ENCODE results near the gene NRF1. TPM values are rescaled to one million over a fixed set of nuclear protein-coding genes. Genes with fewer than 3 reads are reported as not detected.

NRF1 gene
- total RNA-seq, 1 experiment from 2014 or later = 23.2 TPM

DNA sequence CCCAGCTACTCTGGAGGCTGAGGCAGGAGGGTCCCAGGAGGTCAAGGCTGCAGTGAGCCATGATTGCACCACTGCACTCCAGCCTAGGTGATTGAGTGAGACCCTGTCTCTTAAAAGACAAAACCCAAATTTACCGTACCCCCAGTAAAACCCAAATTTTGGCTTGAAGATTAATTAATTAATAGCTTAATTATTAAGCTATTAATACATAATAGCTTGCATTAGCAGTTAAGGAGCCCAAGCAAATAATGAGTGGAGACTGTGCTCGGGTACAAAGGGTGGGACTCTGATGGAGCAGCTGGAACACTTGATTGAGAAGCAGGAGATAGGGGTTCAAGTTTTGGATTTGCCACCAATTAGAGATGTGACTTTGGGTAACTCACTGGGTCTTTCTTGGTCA, 28.9 kb downstream of the NRF1 start:
- ChIA-PET POLR2A (ENCODE audit: unreplicated experiment) (interaction anchor here (0.7 kb wide), 1 partner anchor 369 kb away, joined by 7 read pairs; no protein-coding TSS in a partner anchor), CTCF (no interaction called here)
- H3K4me3 ChIP-seq = no peak overlapping the region
- no peak overlapping the region for H2AFZ ChIP-seq
- intact Hi-C loops (cut with micrococcal nuclease; ENCODE audit: unreplicated experiment) = no loop called here
- peaks cover 5% of the 10 kb centered on the region; the same call in 1 of the 2 replicates for H3F3A ChIP-seq (ENCODE audit: insufficient read depth, low read depth)
- H3K4me1 ChIP-seq (replicated peaks; ENCODE audit: insufficient read depth) = no peaks in the 10 kb centered on the region
- H3K79me2 ChIP-seq (ENCODE audit: low read depth) = peaks cover 33% of the 10 kb centered on the region
- no peaks in the 10 kb centered on the region for H3K27me3 ChIP-seq (ENCODE audit: insufficient read depth, low read depth)
- H3K4me2 ChIP-seq = no peak overlapping the region
- no peaks in the 10 kb centered on the region for H3K36me3 ChIP-seq (ENCODE audit: low read depth)
- H3K27ac ChIP-seq = no peak overlapping the region
- no peak for TF ChIP-seq EZH2 (IDR thresholded peaks at IDR 0.05; ENCODE audit: low read depth)
- TF ChIP-seq, protein P1, sequence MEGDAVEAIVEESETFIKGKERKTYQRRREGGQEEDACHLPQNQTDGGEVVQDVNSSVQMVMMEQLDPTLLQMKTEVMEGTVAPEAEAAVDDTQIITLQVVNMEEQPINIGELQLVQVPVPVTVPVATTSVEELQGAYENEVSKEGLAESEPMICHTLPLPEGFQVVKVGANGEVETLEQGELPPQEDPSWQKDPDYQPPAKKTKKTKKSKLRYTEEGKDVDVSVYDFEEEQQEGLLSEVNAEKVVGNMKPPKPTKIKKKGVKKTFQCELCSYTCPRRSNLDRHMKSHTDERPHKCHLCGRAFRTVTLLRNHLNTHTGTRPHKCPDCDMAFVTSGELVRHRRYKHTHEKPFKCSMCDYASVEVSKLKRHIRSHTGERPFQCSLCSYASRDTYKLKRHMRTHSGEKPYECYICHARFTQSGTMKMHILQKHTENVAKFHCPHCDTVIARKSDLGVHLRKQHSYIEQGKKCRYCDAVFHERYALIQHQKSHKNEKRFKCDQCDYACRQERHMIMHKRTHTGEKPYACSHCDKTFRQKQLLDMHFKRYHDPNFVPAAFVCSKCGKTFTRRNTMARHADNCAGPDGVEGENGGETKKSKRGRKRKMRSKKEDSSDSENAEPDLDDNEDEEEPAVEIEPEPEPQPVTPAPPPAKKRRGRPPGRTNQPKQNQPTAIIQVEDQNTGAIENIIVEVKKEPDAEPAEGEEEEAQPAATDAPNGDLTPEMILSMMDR (conservative IDR thresholded peaks at IDR 0.05) = no peak
- no peaks in the 10 kb centered on the region for H3K9me2 ChIP-seq (ENCODE audit: insufficient read depth)
- BruUV-seq (replicated peaks) = no TSS peak
- DNase-seq = no peak
- H4K20me1 ChIP-seq (ENCODE audit: insufficient read depth) = no peaks in the 10 kb centered on the region
- H3K9me3 ChIP-seq (ENCODE audit: insufficient read depth, low read depth) = no peaks in the 10 kb centered on the region

DNA sequence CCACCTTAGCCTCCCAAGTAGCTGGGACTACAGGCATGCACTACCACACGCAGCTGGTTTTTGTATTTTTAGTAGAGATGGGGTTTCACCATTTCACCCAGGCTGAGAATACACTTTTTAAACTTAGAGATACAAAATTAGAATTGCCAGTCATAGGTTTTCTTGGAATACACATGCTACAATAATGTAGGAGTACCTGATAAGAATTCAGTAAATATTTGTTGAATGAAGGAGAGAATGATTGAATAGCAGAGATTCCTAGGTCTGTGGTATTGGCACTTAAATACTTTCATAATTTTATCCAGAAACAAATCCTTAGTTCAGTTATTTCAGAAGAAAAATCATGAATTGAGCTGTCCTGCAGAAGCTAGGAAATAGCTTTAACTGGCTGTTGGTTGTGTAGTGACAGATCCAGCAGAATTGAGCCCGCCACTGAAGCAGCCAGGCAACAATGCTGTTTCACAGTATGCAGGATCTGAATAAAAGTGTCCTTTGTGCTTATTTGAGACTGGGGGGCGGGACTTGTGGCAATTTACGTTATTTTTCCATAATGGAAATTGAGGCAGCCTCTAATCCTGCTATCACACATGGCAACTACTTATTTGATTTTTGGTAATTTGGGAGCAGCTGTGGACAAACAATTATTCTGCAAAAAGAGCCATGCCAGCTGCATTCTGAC, 31.5 kb downstream of the NRF1 start:
- TF ChIP-seq EZH2 (IDR thresholded peaks at IDR 0.05; ENCODE audit: low read depth) = no peak
- TF ChIP-seq, protein P1 (conservative IDR thresholded peaks at IDR 0.05) = no peak
- Histone ChIP-seq H3K27ac (no peak overlapping the region), H4K20me1 (ENCODE audit: insufficient read depth) (no peaks in the 10 kb centered on the region), H3K4me2 (no peak overlapping the region), H3F3A (ENCODE audit: insufficient read depth, low read depth) (peaks cover 23% of the 10 kb centered on the region; the same call in 1 of the 2 replicates), H3K79me2 (ENCODE audit: low read depth) (0 out of 2 replicates have a peak, but pooled peaks cover 16% of the 10 kb centered on the region), H3K9me3 (ENCODE audit: insufficient read depth, low read depth) (no peaks in the 10 kb centered on the region), H3K36me3 (ENCODE audit: low read depth) (no peaks in the 10 kb centered on the region; the same call in 1 of the 2 replicates), H3K4me3 (no peak overlapping the region), H3K4me1 (replicated peaks; ENCODE audit: insufficient read depth) (peaks cover 7% of the 10 kb centered on the region), H3K27me3 (ENCODE audit: insufficient read depth, low read depth) (no peaks in the 10 kb centered on the region), H3K9me2 (ENCODE audit: insufficient read depth) (no peaks in the 10 kb centered on the region), H2AFZ (no peak overlapping the region)
- CTCF ChIA-PET = interaction anchor here (0.6 to 1.0 kb wide), 5 partner anchors 8 to 426 kb away, joined by 3 to 8 read pairs (median 3); no protein-coding TSS in a partner anchor
- no TSS peak for BruUV-seq (replicated peaks)
- no peak for DNase-seq
- POLR2A ChIA-PET (ENCODE audit: unreplicated experiment) = interaction anchor here (0.7 kb wide), 1 partner anchor 22 kb away, joined by 3 read pairs; no protein-coding TSS in a partner anchor
- intact Hi-C loops (cut with micrococcal nuclease; ENCODE audit: unreplicated experiment) = no loop called here

DNA sequence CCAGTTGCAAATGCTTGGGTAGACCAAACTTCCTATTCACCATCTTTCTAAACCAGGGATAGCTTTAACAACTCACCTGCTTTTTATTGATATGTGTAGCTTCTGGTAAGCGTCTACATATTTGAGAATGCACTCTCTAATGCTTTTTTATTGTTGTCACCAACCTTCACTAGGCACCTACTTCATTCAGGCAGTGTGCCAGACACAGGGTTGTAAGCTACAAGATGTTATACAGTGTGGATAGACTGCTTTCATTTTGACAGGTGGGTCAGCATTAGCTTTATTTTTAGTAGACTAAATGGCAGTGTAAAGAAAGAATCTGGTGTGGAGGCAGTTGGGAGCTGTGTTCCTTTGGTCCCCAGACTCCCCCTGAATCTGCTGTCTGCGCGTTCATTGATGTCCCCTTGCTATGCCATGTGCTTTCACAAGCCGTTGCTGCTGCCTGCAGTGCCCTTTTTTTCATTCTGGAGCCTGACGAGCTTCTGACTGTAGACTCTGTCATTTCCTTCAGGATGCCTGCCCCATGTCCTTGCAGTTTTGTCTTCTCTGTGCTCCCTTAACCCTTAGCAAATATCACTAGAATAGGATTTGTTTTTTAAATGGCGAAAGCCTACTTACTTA, 32.1 kb downstream of the NRF1 start:
- Histone ChIP-seq H3K9me2 (ENCODE audit: insufficient read depth) (no peaks in the 10 kb centered on the region), H2AFZ (no peak overlapping the region), H3K36me3 (ENCODE audit: low read depth) (no peaks in the 10 kb centered on the region; the same call in 1 of the 2 replicates), H3K4me1 (replicated peaks; ENCODE audit: insufficient read depth) (peaks cover 12% of the 10 kb centered on the region), H3K4me2 (no peak overlapping the region), H4K20me1 (ENCODE audit: insufficient read depth) (no peaks in the 10 kb centered on the region), H3K27me3 (ENCODE audit: insufficient read depth, low read depth) (no peaks in the 10 kb centered on the region), H3K9me3 (ENCODE audit: insufficient read depth, low read depth) (no peaks in the 10 kb centered on the region), H3K79me2 (ENCODE audit: low read depth) (peaks cover 14% of the 10 kb centered on the region; the same call in 1 of the 2 replicates), H3K4me3 (no peak overlapping the region), H3K27ac (no peak overlapping the region), H3F3A (ENCODE audit: insufficient read depth, low read depth) (peaks cover 25% of the 10 kb centered on the region; the same call in 1 of the 2 replicates)
- DNase-seq = no peak
- TF ChIP-seq, protein P1 (conservative IDR thresholded peaks at IDR 0.05) = no peak
- BruUV-seq (replicated peaks) = no TSS peak
- ChIA-PET CTCF (interaction anchor here (0.6 to 1.0 kb wide), 8 partner anchors 8 to 426 kb away, joined by 3 to 8 read pairs (median 3); no protein-coding TSS in a partner anchor), POLR2A (ENCODE audit: unreplicated experiment) (interaction anchor here (0.7 kb wide), 1 partner anchor 23 kb away, joined by 3 read pairs; no protein-coding TSS in a partner anchor)
- intact Hi-C loops (cut with micrococcal nuclease; ENCODE audit: unreplicated experiment) = loop anchor here (1.0 kb wide), 2 partner anchors 276 to 425 kb away; no protein-coding TSS in a partner anchor

All from PC-9 (cell line).